ENCODE results near the gene TEX14. TPM values are rescaled to one million over a fixed set of nuclear protein-coding genes. Genes with fewer than 3 reads are reported as not detected.

The TEX14 gene
- total RNA-seq, 2 donors from 2014 or later: 0.92 TPM; not detected in 1

DNA sequence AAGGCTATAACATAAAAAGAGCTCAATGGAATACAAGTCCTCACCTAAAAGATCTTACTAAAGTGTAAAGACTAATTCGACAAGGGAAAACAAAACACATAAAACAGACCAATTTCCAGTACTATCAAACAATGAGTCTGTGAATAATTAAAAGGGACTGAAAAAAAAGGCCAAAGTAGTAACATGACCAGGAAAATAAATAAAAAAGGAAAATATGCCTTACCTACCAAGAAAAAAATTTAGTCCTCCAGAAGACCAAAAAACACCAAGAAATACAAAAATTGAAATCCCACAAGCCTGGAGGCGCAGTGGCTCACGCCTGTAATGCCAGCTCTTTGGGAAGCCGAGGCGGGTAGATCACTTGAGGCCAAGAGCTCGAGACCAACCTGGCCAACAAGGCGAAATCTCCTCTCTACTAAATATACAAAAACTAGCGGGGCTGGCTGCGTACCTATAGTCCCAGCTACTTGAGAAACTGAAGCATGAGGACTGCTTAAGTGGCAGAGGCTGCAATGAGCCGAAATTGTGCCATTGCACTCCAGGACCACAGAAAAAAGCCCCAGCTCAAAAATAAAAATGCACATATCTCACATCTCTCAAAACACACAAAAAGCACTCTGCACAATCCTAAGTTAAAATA, 60.8 kb downstream of the TEX14 start:
- Histone ChIP-seq H3K4me3 (peak overlapping the region; percentile 62), H3K9me3 (no peaks in the 10 kb centered on the region), H3K36me3 (no peaks in the 10 kb centered on the region), H3K4me1 (ENCODE audit: control insufficient read depth in 1 of 2, low read depth in 2 of 2) (no peaks in the 10 kb centered on the region), H3K27me3 (replicated peaks; ENCODE audit: insufficient read depth) (no peaks in the 10 kb centered on the region), H3K27ac (peak overlapping the region; percentile 71 to 81)
- peak; percentile 2 for ATAC-seq (ENCODE audit: insufficient number of reproducible peaks, low FRiP score, low read depth)
- DNase-seq (ENCODE audit: low spot score): no peak
- TF ChIP-seq CTCF (IDR thresholded peaks at IDR 0.05): no peak

GRCh38 chr17:58626905-58627304, 64.9 kb downstream of the TEX14 start:
- no peak for TF ChIP-seq CTCF (IDR thresholded peaks at IDR 0.05)
- H3K4me3 ChIP-seq: no peak overlapping the region
- no peaks in the 10 kb centered on the region for H3K27me3 ChIP-seq (replicated peaks; ENCODE audit: insufficient read depth)
- H3K27ac ChIP-seq: no peak overlapping the region
- DNase-seq (ENCODE audit: low spot score) (no peak), ATAC-seq (ENCODE audit: insufficient number of reproducible peaks, low FRiP score, low read depth) (no peak)
- H3K9me3 ChIP-seq: no peaks in the 10 kb centered on the region
- no peaks in the 10 kb centered on the region for H3K36me3 ChIP-seq
- no peaks in the 10 kb centered on the region for H3K4me1 ChIP-seq (ENCODE audit: control insufficient read depth in 1 of 2, low read depth in 2 of 2)

DNA sequence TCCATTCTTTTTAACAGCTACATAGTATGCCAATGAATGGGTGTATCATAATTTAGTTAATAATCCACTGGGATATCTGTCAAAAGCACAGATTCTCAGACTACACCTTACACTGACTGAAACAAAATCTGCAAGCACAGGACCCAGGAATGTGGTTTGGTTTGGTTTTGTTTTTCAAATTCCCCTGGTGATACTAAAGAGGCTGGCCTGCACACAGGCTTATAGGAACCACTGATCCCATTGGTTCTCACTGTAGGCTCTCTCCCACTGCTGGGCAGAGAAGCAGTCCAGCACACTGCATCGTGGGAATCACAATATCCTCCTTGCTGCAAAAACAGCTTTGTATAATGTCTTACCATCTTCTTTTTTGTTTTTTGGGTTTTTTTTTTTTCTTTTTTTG, 67.1 kb downstream of the TEX14 start:
- DNase-seq (ENCODE audit: low spot score) (no peak), ATAC-seq (ENCODE audit: insufficient number of reproducible peaks, low FRiP score, low read depth) (no peak)
- no peak overlapping the region for H3K4me3 ChIP-seq
- TF ChIP-seq CTCF (IDR thresholded peaks at IDR 0.05): no peak
- H3K27me3 ChIP-seq (replicated peaks; ENCODE audit: insufficient read depth): no peaks in the 10 kb centered on the region
- H3K9me3 ChIP-seq: no peaks in the 10 kb centered on the region
- H3K4me1 ChIP-seq (ENCODE audit: control insufficient read depth in 1 of 2, low read depth in 2 of 2): no peaks in the 10 kb centered on the region
- no peak overlapping the region for H3K27ac ChIP-seq
- H3K36me3 ChIP-seq: no peaks in the 10 kb centered on the region

DNA sequence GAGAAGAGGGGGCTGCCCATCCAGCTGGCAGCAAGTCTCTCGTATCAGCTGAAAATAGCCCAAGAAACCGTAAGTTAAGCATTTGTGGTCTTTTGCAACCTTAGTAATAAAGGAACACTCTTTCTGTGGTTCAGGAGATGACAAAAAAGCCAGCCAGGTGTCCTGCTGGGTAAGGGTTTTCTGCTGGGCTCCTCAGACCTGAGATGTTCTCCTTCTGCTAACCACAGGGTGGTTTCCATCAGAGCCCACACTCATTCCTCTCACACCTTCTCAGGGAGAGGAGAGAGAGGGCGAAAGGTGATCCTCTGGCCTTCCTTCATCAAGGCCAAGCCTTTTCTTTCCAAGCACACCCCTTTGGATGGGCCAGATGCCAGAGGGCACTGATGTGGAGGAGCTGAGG, 70.7 kb downstream of the TEX14 start:
- ATAC-seq (ENCODE audit: insufficient number of reproducible peaks, low FRiP score, low read depth) (no peak), DNase-seq (ENCODE audit: low spot score) (no peak)
- TF ChIP-seq CTCF (IDR thresholded peaks at IDR 0.05): no peak
- Histone ChIP-seq H3K27me3 (replicated peaks; ENCODE audit: insufficient read depth) (no peaks in the 10 kb centered on the region), H3K36me3 (no peaks in the 10 kb centered on the region), H3K9me3 (no peaks in the 10 kb centered on the region), H3K4me1 (ENCODE audit: control insufficient read depth in 1 of 2, low read depth in 2 of 2) (no peaks in the 10 kb centered on the region), H3K4me3 (no peak overlapping the region), H3K27ac (no peak overlapping the region)

- Histone ChIP-seq H3K4me3 (no peak overlapping the region), H3K27ac (no peak overlapping the region), H3K4me1 (ENCODE audit: control insufficient read depth in 1 of 2, low read depth in 2 of 2) (no peaks in the 10 kb centered on the region), H3K9me3 (no peaks in the 10 kb centered on the region), H3K27me3 (replicated peaks; ENCODE audit: insufficient read depth) (no peaks in the 10 kb centered on the region), H3K36me3 (no peaks in the 10 kb centered on the region)
- ATAC-seq (ENCODE audit: insufficient number of reproducible peaks, low FRiP score, low read depth): no peak
- no peak for DNase-seq (ENCODE audit: low spot score)
- no peak for TF ChIP-seq CTCF (IDR thresholded peaks at IDR 0.05)
Measured at GRCh38 chr17:58618336-58618735, 73.5 kb downstream of the TEX14 start.

Measured in thoracic aorta (tissue), 2 donors.